ENCODE data around the gene TMEM158. TPM values are rescaled to one million over a fixed set of nuclear protein-coding genes. Genes with fewer than 3 reads are reported as not detected.

The TMEM158 gene
- polyA plus RNA-seq, 1 experiment = 24.7 TPM

GRCh38 chr3:45272032-45272810, 46.1 kb upstream of the TMEM158 start:
- TF ChIP-seq, protein P1, sequence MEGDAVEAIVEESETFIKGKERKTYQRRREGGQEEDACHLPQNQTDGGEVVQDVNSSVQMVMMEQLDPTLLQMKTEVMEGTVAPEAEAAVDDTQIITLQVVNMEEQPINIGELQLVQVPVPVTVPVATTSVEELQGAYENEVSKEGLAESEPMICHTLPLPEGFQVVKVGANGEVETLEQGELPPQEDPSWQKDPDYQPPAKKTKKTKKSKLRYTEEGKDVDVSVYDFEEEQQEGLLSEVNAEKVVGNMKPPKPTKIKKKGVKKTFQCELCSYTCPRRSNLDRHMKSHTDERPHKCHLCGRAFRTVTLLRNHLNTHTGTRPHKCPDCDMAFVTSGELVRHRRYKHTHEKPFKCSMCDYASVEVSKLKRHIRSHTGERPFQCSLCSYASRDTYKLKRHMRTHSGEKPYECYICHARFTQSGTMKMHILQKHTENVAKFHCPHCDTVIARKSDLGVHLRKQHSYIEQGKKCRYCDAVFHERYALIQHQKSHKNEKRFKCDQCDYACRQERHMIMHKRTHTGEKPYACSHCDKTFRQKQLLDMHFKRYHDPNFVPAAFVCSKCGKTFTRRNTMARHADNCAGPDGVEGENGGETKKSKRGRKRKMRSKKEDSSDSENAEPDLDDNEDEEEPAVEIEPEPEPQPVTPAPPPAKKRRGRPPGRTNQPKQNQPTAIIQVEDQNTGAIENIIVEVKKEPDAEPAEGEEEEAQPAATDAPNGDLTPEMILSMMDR (IDR thresholded peaks at IDR 0.05; ENCODE audit: low read depth, low read length) = no peak
- DNase-seq (ENCODE audit: low read depth, low spot score) = no peak
- H3K27me3 ChIP-seq (ENCODE audit: control insufficient read depth, insufficient read depth, low read length) = peaks cover 6% of the 10 kb centered on the region
- no peak overlapping the region for H3K27ac ChIP-seq (ENCODE audit: low read depth, low read length)
- ChIA-PET POLR2A (no interaction called here), CTCF (no interaction called here)
- H3K9me3 ChIP-seq (ENCODE audit: control insufficient read depth, insufficient read depth, low read length) = no peaks in the 10 kb centered on the region
- no peak overlapping the region for H3K4me3 ChIP-seq (ENCODE audit: low read depth, low read length)

- POLR2A ChIA-PET = no interaction called here
- CTCF ChIA-PET = no interaction called here
- DNase-seq (ENCODE audit: low read depth, low spot score) = no peak
- H3K4me3 ChIP-seq (ENCODE audit: low read depth, low read length) = no peak overlapping the region
- no peaks in the 10 kb centered on the region for H3K27me3 ChIP-seq (ENCODE audit: control insufficient read depth, insufficient read depth, low read length)
- no peak overlapping the region for H3K27ac ChIP-seq (ENCODE audit: low read depth, low read length)
- H3K9me3 ChIP-seq (ENCODE audit: control insufficient read depth, insufficient read depth, low read length) = no peaks in the 10 kb centered on the region
- TF ChIP-seq, protein P1 (IDR thresholded peaks at IDR 0.05; ENCODE audit: low read depth, low read length) = no peak
Measured at GRCh38 chr3:45269952-45270351, 43.9 kb upstream of the TMEM158 start.

DNA sequence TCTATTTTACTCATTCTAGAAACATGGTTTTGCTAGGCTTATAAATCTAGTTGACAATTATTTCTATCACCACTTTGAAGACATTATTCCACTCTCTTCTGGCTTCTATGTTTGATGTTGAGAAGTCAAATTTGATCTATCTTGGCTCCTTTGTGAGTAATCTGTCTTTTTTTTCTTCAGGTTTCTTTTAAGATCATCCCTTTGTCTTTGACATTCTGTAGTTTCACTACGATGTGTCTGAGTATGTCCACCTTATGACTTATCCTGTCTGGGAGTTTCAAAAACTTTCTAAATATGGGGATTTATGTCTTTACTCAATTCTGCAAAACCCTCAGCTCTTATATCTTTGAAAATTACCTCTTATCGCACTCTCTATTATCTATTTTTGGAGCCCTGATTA, 41.0 kb upstream of the TMEM158 start:
- Histone ChIP-seq H3K9me3 (ENCODE audit: control insufficient read depth, insufficient read depth, low read length) (no peaks in the 10 kb centered on the region), H3K4me3 (ENCODE audit: low read depth, low read length) (no peak overlapping the region), H3K27me3 (ENCODE audit: control insufficient read depth, insufficient read depth, low read length) (no peaks in the 10 kb centered on the region), H3K27ac (ENCODE audit: low read depth, low read length) (no peak overlapping the region)
- TF ChIP-seq, protein P1 (IDR thresholded peaks at IDR 0.05; ENCODE audit: low read depth, low read length) = no peak
- no peak for DNase-seq (ENCODE audit: low read depth, low spot score)
- ChIA-PET CTCF (interaction anchor here (0.6 to 1.2 kb wide), 3 partner anchors 40 to 226 kb away, joined by 3 to 4 read pairs (median 3); no protein-coding TSS in a partner anchor), POLR2A (no interaction called here)

DNA sequence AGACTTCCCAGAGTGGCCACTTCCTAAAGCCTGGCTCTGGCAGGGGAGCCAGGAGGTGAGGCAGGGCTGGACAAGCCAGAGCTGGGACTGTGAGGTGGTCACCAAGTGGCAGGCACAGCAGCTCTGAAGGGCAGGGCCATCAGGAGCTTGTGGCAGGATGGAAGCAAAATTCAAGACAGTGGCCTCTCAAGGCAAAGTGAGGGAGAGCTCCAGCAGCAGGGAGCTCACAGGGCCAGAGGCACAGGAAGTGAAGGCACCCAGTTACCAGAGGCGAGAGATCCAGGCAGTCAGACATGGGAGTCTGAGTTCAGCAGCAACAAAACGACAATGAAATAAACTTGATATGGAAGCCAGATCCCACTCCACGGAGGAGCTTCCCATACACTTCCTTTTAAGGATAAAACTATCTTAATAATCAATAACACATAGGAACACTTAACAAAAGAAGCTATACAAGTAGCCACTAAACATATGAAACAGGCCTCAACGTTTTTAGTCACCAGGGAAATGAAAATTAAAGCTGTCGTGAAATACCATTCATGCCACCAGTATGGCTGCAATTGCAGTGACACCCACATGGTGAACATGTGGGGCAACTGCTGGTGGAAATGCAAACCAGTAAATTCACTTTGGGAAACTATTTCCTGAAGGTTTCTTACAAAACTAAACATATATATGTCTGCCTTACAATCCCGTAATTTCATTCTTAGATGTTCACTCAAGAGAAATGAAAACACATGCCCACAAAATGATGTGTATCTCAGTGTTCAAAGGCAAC, 35.4 kb upstream of the TMEM158 start:
- ChIA-PET POLR2A (no interaction called here), CTCF (no interaction called here)
- TF ChIP-seq, protein P1 (IDR thresholded peaks at IDR 0.05; ENCODE audit: low read depth, low read length) = no peak
- H3K27me3 ChIP-seq (ENCODE audit: control insufficient read depth, insufficient read depth, low read length) = no peaks in the 10 kb centered on the region
- no peak for DNase-seq (ENCODE audit: low read depth, low spot score)
- no peaks in the 10 kb centered on the region for H3K9me3 ChIP-seq (ENCODE audit: control insufficient read depth, insufficient read depth, low read length)
- H3K27ac ChIP-seq (ENCODE audit: low read depth, low read length) = no peak overlapping the region
- H3K4me3 ChIP-seq (ENCODE audit: low read depth, low read length) = no peak overlapping the region

GRCh38 chr3:45259133-45259532, 33.0 kb upstream of the TMEM158 start:
- CTCF ChIA-PET = interaction anchor here (0.6 kb wide), 1 partner anchor 250 kb away, joined by 3 read pairs; no protein-coding TSS in a partner anchor
- no peak for DNase-seq (ENCODE audit: low read depth, low spot score)
- POLR2A ChIA-PET = no interaction called here

More at GRCh38 chr3:45259133-45259532, 33.0 kb upstream of the TMEM158 start:
- Histone ChIP-seq H3K27me3 (ENCODE audit: control insufficient read depth, insufficient read depth, low read length) (no peaks in the 10 kb centered on the region), H3K4me3 (ENCODE audit: low read depth, low read length) (no peak overlapping the region), H3K9me3 (ENCODE audit: control insufficient read depth, insufficient read depth, low read length) (no peaks in the 10 kb centered on the region), H3K27ac (ENCODE audit: low read depth, low read length) (no peak overlapping the region)
- TF ChIP-seq, protein P1 (IDR thresholded peaks at IDR 0.05; ENCODE audit: low read depth, low read length) = no peak

Data from AG04450 (cell line).